GM10266 (cell line): Measurements from ENCODE around the gene CRYBB1.

Source experiments
- DNase-seq: peaks from one replicate; pipeline ENCODE4 v3.0.0; 2012; ENCODE audit errors: extremely low spot score
- CTCF ChIP-seq: IDR thresholded peaks from 2 replicates; pipeline ENCODE4 v1.5.1; 2012; ENCODE audit warnings: mild to moderate bottlenecking, low read depth; ENCODE audit not compliant: control insufficient read depth, insufficient read depth; ENCODE audit errors: missing control alignments

Gene CRYBB1

GRCh38 chr22:26621663-26622062, 3.8 kb upstream of the CRYBB1 start, which contains the start of gene CRYBA4:
Gene CRYBA4 (plus strand): TSS chr22:26621963. CDS start chr22:26622597, 634 bp downstream.
- TF ChIP-seq CTCF, result no peak
- DNase-seq, result no peak

GRCh38 chr22:26620197-26620596, 2.4 kb upstream of the CRYBB1 start:
- no peak for TF ChIP-seq CTCF
- DNase-seq, result no peak

GRCh38 chr22:26619510-26619909, 1.7 kb upstream of the CRYBB1 start:
- DNase-seq, result no peak
- TF ChIP-seq CTCF, result no peak

- DNase-seq, result no peak
- no peak for TF ChIP-seq CTCF
These were observed 628 bp upstream of the CRYBB1 start for GRCh38 chr22:26618455-26618854.

- no peak for DNase-seq
- TF ChIP-seq CTCF, result no peak
These were observed 1.2 kb downstream of the CRYBB1 start for GRCh38 chr22:26616650-26617049.

- no peak for TF ChIP-seq CTCF
- no peak for DNase-seq
These were observed 1.9 kb downstream of the CRYBB1 start for GRCh38 chr22:26615830-26616435.

GRCh38 chr22:26615149-26615548, 2.7 kb downstream of the CRYBB1 start:
- peak; percentile 35 for DNase-seq
- TF ChIP-seq CTCF, result no peak
